Ovary (tissue), 9 donors: ENCODE results near the gene UBE2L6. TPM values are rescaled to one million over a fixed set of nuclear protein-coding genes. Genes with fewer than 3 reads are reported as not detected.

Source experiments
- DNase-seq, 5 donors: peaks; one replicate each; pipeline ENCODE4 v3.0.0-alpha.2; 2019 to 2020
- H3K27ac ChIP-seq, 2 donors: fragments of 200-600 bp; one replicate each; pipeline versions ENCODE4 v1.5.1 to v1.8.0; 2019 to 2022
- H3K27me3 ChIP-seq: fragments of 200-600 bp; one replicate; pipeline ENCODE4 v1.8.0; 2022
- H3K36me3 ChIP-seq: fragments of 200-600 bp; sonication (generic); one replicate; pipeline ENCODE4 v1.5.1; 2019
- H3K4me1 ChIP-seq: one replicate; pipeline ENCODE4 v1.8.1; 2013; ENCODE audit warnings: mild to moderate bottlenecking, moderate library complexity; ENCODE audit not compliant: insufficient read depth
- H3K4me3 ChIP-seq: fragments of 200-600 bp; sonication (generic); one replicate; pipeline ENCODE4 v1.5.1; 2017
- H3K9me3 ChIP-seq, 2 donors: fragments of 200-600 bp in 1 of 2; sonication (generic) in 1 of 2; one replicate each; pipeline versions ENCODE4 v1.5.1 to v1.8.1; 2013 to 2019; ENCODE audit warnings: mild to moderate bottlenecking in 1 of 2, moderate library complexity in 1 of 2
- CTCF ChIP-seq, 3 donors: fragments of 450-650 bp in 2 of 3; fragments of 200-600 bp in 1 of 3; IDR thresholded peaks; one replicate each; pipeline versions ENCODE4 v1.5.1 to v1.8.0; 2016 to 2022; ENCODE audit warnings: antibody characterized with exemption in 3 of 3, mild to moderate bottlenecking in 1 of 3
- EP300 ChIP-seq: sonication (generic); formaldehyde crosslinking; IDR thresholded peaks from one replicate; pipeline ENCODE4 v1.6.1; 2017; ENCODE audit warnings: antibody characterized with exemption
- POLR2A ChIP-seq: fragments of 450-650 bp; IDR thresholded peaks from one replicate; pipeline ENCODE4 v1.6.1; 2017; ENCODE audit warnings: antibody characterized with exemption, mild to moderate bottlenecking, moderate library complexity
- WGBS, 3 donors: extraction: QIAGEN DNeasy Blood & Tissue Kit in 1 of 3; methylation state at CpG; one replicate each; pipeline versions ENCODE4 v1.1.5 to v1.1.7; 2013 to 2017; 5-methylcytosine and 5-hydroxymethylcytosine counted together
- intact Hi-C, 4 donors: fragments of 100-400 bp; cut with DNase I; formaldehyde crosslinking; loops; one replicate each; pipeline versions ENCODE4 v1.11.0 to v1.15.1; 2022 to 2023
- polyA plus RNA-seq, 2 donors: library from polyadenylated mRNA; stranded (reverse); fragments of 200-250 nt in 1 of 2; fragments of 350-450 nt in 1 of 2; fragmentation: Illumina TruSeq in 1 of 2; extraction: RNeasy Lipid Tissue Mini Kit (QIAGEN cat#74804) in 1 of 2; gene quantifications; one replicate each; pipeline ENCODE4 v1.2.3, GENCODE V29; 2013 to 2014
- total RNA-seq, 7 donors: library from RNA; depleted of rRNA in 2 of 7; stranded (reverse); fragments of >200 nt in 2 of 7; fragmentation: NEBNext Ultra II Directional in 3 of 7; extraction: Animal tissue kit (Norgen Biotek cat#: 25700) in 3 of 7; gene quantifications; one replicate each; pipeline versions ENCODE4 v1.1.0 to v1.2.4, GENCODE V29; 2016 to 2023
- donor health status: DM: no; HTN: no; CAD: no; lungs with moderate emphysema.
- donor health status: DM: no; HTN: no; CAD: no.
- donor health status: Bipolar disorder and iron deficiency.
- donor health status: DM: yes; HTN: yes; CAD: no.
- donor health status: DM: no; HTN: no; CAD: no.
- donor health status: DM: yes; HTN: yes; CAD: no.

The UBE2L6 gene
- total and polyA plus RNA-seq, 9 donors: 27.2 to 114 (median 59.7) TPM

- intact Hi-C loops: no loop called here
- Histone ChIP-seq H3K9me3 (no peaks in the 10 kb centered on the region), H3K27me3 (no peaks in the 10 kb centered on the region), H3K4me3 (peak overlapping the region; percentile 60), H3K36me3 (no peaks in the 10 kb centered on the region), H3K27ac (peak overlapping the region in 1 of 2 donors; percentile 96), H3K4me1 (peaks cover 5% of the 10 kb centered on the region)
- DNase-seq: peak in 3 of 5 donors; percentile 22 to 43 (median 25)
- WGBS, 3 donors: 19 to 38% (median 23%) methylated on average over 5 of the region's 5 CpGs
- TF ChIP-seq EP300 (no peak), POLR2A (peak; percentile 22), CTCF (IDR thresholded peaks at IDR 0.05) (no peak)
Measured at GRCh38 chr11:57598831-57599155, 31.3 kb upstream of the UBE2L6 start.

GRCh38 chr11:57597916-57598830 is 30.7 kb upstream of the UBE2L6 start:
- Histone ChIP-seq H3K9me3 (no peaks in the 10 kb centered on the region), H3K27ac (peak overlapping the region; percentile 91 to 96), H3K27me3 (no peaks in the 10 kb centered on the region), H3K36me3 (no peaks in the 10 kb centered on the region), H3K4me3 (peak overlapping the region; percentile 60), H3K4me1 (peaks cover 5% of the 10 kb centered on the region)
- intact Hi-C loops: no loop called here
- WGBS, 3 donors: 1% methylated on average over 33 of the region's 33 CpGs
- peak; percentile 88 to 93 (median 92) for DNase-seq
- TF ChIP-seq CTCF (IDR thresholded peaks at IDR 0.05) (no peak), POLR2A (no peak), EP300 (no peak)

- H3K27ac ChIP-seq: peak within 1 kb of the TSS; percentile 91 to 96
- peak; percentile 73 to 90 (median 82) for DNase-seq
- peak; percentile 14 for TF ChIP-seq EP300
- TF ChIP-seq CTCF (IDR thresholded peaks at IDR 0.05): no peak
- peak; percentile 42 for TF ChIP-seq POLR2A
- H3K27me3 ChIP-seq: no peaks in the 10 kb centered on the region
- H3K4me3 ChIP-seq: peak within 1 kb of the TSS; percentile 60
- H3K36me3 ChIP-seq: no peaks in the 10 kb centered on the region
- peaks cover 5% of the 10 kb centered on the region for H3K4me1 ChIP-seq
- no peaks in the 10 kb centered on the region for H3K9me3 ChIP-seq
- intact Hi-C loops: no loop called here
- WGBS, 3 donors: 3% methylated on average over 10 of the region's 10 CpGs
Measured at GRCh38 chr11:57597461-57597915, 30.0 kb upstream of the UBE2L6 start, which contains the start of gene SERPING1. Gene SERPING1 (plus strand): TSS chr11:57597685. CDS start chr11:57598271, 586 bp downstream.

- DNase-seq: peak in 1 of 5 donors; percentile 25
- TF ChIP-seq POLR2A (no peak), CTCF (IDR thresholded peaks at IDR 0.05) (no peak), EP300 (no peak)
- H3K4me1 ChIP-seq: peaks cover 5% of the 10 kb centered on the region
- H3K36me3 ChIP-seq: no peaks in the 10 kb centered on the region
- no peak overlapping the region for H3K4me3 ChIP-seq
- 84 to 89% (median 85%) methylated on average over 5 of the region's 5 CpGs for WGBS, 3 donors
- H3K27me3 ChIP-seq: no peaks in the 10 kb centered on the region
- intact Hi-C loops: no loop called here
- H3K9me3 ChIP-seq: no peaks in the 10 kb centered on the region
- peak overlapping the region in 1 of 2 donors; percentile 96 for H3K27ac ChIP-seq
Measured at GRCh38 chr11:57596266-57596885, 28.9 kb upstream of the UBE2L6 start.
